ENCODE data around the gene ADH4.

The ADH4 gene

DNA sequence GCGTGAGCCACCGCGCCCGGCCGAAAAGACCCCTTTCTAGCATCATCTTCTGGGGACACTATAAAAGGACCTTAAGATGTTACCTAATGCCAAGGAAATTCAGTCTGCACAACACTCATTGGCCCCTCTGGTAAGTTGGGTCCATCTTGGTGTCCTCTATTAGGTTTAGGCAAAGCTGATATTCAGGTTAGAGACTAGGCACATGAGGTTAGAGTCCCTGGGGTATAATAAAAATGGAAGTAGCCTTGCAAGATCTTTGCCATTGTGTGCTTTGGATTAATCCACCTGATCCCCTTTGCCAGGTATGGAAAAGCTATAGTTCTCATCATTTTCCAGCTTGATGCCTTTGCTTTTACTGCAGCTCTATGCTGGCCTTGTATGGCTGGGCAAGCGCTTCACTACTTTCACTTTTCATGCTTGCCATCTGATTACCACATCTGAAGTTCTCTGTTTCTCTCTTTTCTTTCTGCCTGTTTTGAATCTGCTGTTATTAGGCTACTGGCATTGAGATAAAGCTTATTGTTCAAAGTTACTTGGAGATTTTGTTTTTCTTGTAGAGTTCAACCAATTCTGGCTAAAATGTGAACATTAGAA is 5.4 kb upstream of the ADH4 start:
- Histone ChIP-seq H3K36me3 (ENCODE audit: control insufficient read depth, insufficient read depth, low read length) (no peaks in the 10 kb centered on the region), H3K4me3 (replicated peaks; ENCODE audit: low read depth, low read length) (no peak overlapping the region), H3K27me3 (replicated peaks; ENCODE audit: control insufficient read depth, insufficient read depth, low read length) (no peaks in the 10 kb centered on the region)
- no peak for TF ChIP-seq CTCF (IDR thresholded peaks at IDR 0.05; ENCODE audit: insufficient read depth, low read length, poor library complexity, severe bottlenecking)
- no peak for DNase-seq (ENCODE audit: extremely low read depth, insufficient read length)

- no peak for DNase-seq (ENCODE audit: extremely low read depth, insufficient read length)
- Histone ChIP-seq H3K4me3 (replicated peaks; ENCODE audit: low read depth, low read length) (no peak overlapping the region), H3K36me3 (ENCODE audit: control insufficient read depth, insufficient read depth, low read length) (no peaks in the 10 kb centered on the region), H3K27me3 (replicated peaks; ENCODE audit: control insufficient read depth, insufficient read depth, low read length) (no peaks in the 10 kb centered on the region)
- TF ChIP-seq CTCF (IDR thresholded peaks at IDR 0.05; ENCODE audit: insufficient read depth, low read length, poor library complexity, severe bottlenecking): no peak
These were observed 4.5 kb upstream of the ADH4 start for GRCh38 chr4:99148550-99148949.

DNA sequence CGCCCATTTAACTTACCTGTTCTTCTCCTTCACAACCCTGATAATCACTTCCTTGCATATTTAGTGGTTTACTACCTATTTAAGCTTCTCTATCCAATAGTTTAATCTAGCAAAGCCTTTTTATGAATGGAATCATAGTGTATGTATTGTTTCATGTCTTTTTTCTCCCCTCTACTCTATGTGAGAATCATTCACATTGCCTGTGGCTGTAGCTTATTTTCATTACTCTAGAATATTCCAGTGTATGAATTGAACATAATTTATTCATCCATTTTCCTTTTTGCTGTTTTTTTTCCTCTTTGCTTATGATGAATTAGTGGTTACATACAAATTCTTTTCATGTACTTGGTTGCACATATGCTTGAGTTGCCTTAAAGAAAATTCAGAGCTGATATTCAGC is 490 bp upstream of the ADH4 start:
- Histone ChIP-seq H3K4me3 (replicated peaks; ENCODE audit: low read depth, low read length) (no peak overlapping the region), H3K27me3 (replicated peaks; ENCODE audit: control insufficient read depth, insufficient read depth, low read length) (no peaks in the 10 kb centered on the region), H3K36me3 (ENCODE audit: control insufficient read depth, insufficient read depth, low read length) (no peaks in the 10 kb centered on the region)
- no peak for TF ChIP-seq CTCF (IDR thresholded peaks at IDR 0.05; ENCODE audit: insufficient read depth, low read length, poor library complexity, severe bottlenecking)
- no peak for DNase-seq (ENCODE audit: extremely low read depth, insufficient read length)

DNA sequence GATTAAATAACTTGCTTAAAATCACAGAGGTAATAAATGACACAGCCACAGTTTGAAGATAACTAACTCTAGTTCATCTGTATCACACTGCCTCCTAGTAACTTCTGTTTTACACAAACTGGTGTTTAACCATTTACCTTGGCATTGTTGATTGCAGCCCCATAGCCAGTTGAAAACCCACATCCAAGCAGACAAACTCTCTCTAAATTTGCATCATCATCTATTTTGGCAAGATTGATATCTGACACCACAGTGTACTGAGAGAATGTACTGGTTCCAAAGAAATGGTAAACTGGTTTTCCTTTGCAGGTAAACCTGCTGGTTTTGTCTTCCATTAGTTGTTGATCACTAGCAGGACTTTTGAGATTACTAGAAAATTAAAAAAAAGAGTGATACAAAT is 7.8 kb downstream of the ADH4 start:
- Histone ChIP-seq H3K27me3 (replicated peaks; ENCODE audit: control insufficient read depth, insufficient read depth, low read length) (no peaks in the 10 kb centered on the region), H3K36me3 (ENCODE audit: control insufficient read depth, insufficient read depth, low read length) (no peaks in the 10 kb centered on the region), H3K4me3 (replicated peaks; ENCODE audit: low read depth, low read length) (no peak overlapping the region)
- no peak for TF ChIP-seq CTCF (IDR thresholded peaks at IDR 0.05; ENCODE audit: insufficient read depth, low read length, poor library complexity, severe bottlenecking)
- no peak for DNase-seq (ENCODE audit: extremely low read depth, insufficient read length)

GRCh38 chr4:99135541-99136162 is 8.4 kb downstream of the ADH4 start:
- DNase-seq (ENCODE audit: extremely low read depth, insufficient read length): no peak
- Histone ChIP-seq H3K36me3 (ENCODE audit: control insufficient read depth, insufficient read depth, low read length) (no peaks in the 10 kb centered on the region), H3K4me3 (replicated peaks; ENCODE audit: low read depth, low read length) (no peak overlapping the region), H3K27me3 (replicated peaks; ENCODE audit: control insufficient read depth, insufficient read depth, low read length) (no peaks in the 10 kb centered on the region)
- TF ChIP-seq CTCF (IDR thresholded peaks at IDR 0.05; ENCODE audit: insufficient read depth, low read length, poor library complexity, severe bottlenecking): no peak
